ENCODE measurements around the gene LARP4B. TPM values are rescaled to one million over a fixed set of nuclear protein-coding genes. Genes with fewer than 3 reads are reported as not detected.

Gene LARP4B
- total and polyA plus RNA-seq, 4 donors: 5.5 to 20.4 (median 12.1) TPM

DNA sequence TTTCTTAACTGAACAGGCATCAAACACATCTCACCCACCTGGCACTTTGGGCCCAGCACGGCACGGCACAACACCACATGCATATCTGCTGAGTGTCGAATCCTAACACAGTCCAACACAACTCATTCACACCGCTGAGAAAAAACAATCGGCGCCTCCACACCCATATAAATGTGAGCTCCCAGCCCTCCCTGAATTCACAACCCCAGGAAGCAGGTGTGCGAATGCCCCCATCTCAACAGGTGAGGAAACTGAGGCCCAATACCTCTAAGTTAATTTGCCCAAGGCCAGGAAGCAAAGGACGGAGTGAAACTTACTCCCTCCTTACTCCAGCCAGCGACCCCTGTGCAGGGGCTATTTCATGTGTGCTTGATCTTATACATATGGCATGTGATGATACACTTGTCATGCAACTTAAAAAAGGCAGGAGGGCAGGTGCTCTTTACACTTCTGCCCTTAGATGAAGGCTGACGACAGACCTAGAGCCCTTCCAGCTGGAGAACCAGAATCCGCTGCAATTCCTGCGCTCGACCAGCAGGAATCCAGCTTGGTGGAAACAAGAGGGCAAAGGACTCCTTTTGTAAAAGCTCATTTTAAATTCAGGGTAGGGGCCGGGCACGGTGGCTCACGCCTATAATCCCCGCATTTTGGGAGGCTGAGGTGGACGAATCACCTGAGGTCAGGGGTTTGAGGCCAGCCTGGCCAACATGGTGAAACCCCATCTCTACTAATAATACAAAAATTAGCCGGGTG, 116.0 kb downstream of the LARP4B start (continued):
- no peak for TF ChIP-seq SP1 (IDR thresholded peaks at IDR 0.05)
- TF ChIP-seq, protein P1, sequence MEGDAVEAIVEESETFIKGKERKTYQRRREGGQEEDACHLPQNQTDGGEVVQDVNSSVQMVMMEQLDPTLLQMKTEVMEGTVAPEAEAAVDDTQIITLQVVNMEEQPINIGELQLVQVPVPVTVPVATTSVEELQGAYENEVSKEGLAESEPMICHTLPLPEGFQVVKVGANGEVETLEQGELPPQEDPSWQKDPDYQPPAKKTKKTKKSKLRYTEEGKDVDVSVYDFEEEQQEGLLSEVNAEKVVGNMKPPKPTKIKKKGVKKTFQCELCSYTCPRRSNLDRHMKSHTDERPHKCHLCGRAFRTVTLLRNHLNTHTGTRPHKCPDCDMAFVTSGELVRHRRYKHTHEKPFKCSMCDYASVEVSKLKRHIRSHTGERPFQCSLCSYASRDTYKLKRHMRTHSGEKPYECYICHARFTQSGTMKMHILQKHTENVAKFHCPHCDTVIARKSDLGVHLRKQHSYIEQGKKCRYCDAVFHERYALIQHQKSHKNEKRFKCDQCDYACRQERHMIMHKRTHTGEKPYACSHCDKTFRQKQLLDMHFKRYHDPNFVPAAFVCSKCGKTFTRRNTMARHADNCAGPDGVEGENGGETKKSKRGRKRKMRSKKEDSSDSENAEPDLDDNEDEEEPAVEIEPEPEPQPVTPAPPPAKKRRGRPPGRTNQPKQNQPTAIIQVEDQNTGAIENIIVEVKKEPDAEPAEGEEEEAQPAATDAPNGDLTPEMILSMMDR (IDR thresholded peaks at IDR 0.05; ENCODE audit: low read depth, low read length, missing input control): no peak
- no peak for TF ChIP-seq TAF1 (conservative IDR thresholded peaks at IDR 0.05)
- TF ChIP-seq FOXA1 (IDR thresholded peaks at IDR 0.05): no peak
- TF ChIP-seq FOXA2 (IDR thresholded peaks at IDR 0.05): no peak

DNA sequence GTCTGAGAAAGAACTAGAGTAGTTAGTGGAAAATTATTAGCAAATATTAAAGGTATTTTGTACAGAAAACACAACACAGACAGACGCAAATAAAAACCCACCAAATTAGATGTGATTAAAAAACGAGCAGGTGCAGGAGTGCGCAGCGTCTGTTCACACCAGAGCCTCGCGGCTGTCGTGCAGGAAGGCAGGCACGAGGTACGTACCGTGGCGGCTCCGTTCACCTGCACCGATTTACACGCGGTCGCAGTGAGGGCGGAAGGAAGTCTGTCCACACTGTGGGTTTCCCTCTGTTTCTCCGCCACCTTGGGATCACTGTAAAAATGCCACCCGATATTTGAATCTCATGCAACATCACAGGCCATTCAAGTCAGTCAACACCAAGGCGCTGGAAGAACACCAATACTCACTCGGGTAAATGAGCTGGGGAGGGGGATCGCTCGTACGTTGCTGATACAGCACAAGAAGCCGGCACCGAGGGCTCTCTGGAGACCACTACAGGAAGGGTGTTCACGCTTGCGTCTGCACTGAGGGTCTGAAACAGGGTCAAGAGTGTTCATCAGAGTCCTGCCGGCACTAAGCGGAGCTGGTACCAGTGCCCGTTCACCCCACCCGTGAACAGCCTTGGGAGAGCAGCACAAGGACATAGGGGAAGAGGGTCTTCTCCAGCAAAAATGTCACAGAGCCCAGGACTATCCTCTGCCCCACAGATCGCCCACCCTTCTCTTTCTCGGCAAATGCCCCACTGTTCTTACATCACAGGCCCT, 116.8 kb downstream of the LARP4B start:
- Histone ChIP-seq H3K9ac (ENCODE audit: low read depth in 1 of 2, low read length in 2 of 2) (no peak overlapping the region), H3K36me3 (ENCODE audit: control insufficient read depth in 4 of 4, insufficient read depth in 3 of 4, low read depth in 1 of 4, low read length in 3 of 4) (peaks cover 25 to 73% (median 60%) of the 10 kb centered on the region in 4 donors), H3K4me3 (ENCODE audit: low read depth in 1 of 3, low read length in 3 of 3) (no peak overlapping the region), H3K4me1 (ENCODE audit: control insufficient read depth in 4 of 4, insufficient read depth in 4 of 4, low read length in 3 of 4) (no peaks in the 10 kb centered on the region), H3K9me3 (ENCODE audit: control insufficient read depth in 4 of 4, low read length in 3 of 4) (no peaks in the 10 kb centered on the region), H3K27me3 (ENCODE audit: control insufficient read depth in 4 of 4, insufficient read depth in 4 of 4, low read length in 3 of 4) (no peaks in the 10 kb centered on the region), H3K27ac (ENCODE audit: low read depth in 1 of 2, low read length in 2 of 2) (no peak overlapping the region)
- 96% methylated on average over 34 of the region's 34 CpGs for WGBS
- no peak for DNase-seq (ENCODE audit: low spot score)
- TF ChIP-seq, protein P1 (IDR thresholded peaks at IDR 0.05; ENCODE audit: low read depth, low read length, missing input control): no peak
- TF ChIP-seq HNF4A (conservative IDR thresholded peaks at IDR 0.05): no peak
- no peak for TF ChIP-seq HNF4G (IDR thresholded peaks at IDR 0.05)

DNA sequence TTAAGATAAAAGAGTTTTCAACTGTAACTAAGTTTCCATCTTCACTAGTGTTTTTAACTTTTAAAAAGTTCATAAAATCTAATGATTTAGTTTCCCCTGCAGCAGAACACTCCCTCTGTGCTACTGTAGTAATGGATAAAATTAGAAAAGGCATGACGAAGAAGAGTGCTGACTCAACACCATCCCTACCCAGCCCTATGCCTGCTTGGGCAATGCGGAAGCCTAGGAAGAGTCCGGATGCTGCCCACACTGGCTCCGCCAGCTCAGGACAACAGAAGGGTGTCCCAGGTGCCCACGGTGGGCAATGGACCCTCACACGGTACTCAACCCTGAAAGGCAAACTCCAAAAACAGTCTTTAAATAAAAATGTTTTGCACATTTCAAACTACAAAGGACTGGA, 118.2 kb downstream of the LARP4B start:
- H3K27me3 ChIP-seq (ENCODE audit: control insufficient read depth in 4 of 4, insufficient read depth in 4 of 4, low read length in 3 of 4): no peaks in the 10 kb centered on the region
- no peak for TF ChIP-seq TAF1 (conservative IDR thresholded peaks at IDR 0.05)
- TF ChIP-seq YY1 (IDR thresholded peaks at IDR 0.05): no peak
- TF ChIP-seq RXRA (IDR thresholded peaks at IDR 0.05): no peak
- TF ChIP-seq JUND (IDR thresholded peaks at IDR 0.05): no peak
- TF ChIP-seq, protein P2, sequence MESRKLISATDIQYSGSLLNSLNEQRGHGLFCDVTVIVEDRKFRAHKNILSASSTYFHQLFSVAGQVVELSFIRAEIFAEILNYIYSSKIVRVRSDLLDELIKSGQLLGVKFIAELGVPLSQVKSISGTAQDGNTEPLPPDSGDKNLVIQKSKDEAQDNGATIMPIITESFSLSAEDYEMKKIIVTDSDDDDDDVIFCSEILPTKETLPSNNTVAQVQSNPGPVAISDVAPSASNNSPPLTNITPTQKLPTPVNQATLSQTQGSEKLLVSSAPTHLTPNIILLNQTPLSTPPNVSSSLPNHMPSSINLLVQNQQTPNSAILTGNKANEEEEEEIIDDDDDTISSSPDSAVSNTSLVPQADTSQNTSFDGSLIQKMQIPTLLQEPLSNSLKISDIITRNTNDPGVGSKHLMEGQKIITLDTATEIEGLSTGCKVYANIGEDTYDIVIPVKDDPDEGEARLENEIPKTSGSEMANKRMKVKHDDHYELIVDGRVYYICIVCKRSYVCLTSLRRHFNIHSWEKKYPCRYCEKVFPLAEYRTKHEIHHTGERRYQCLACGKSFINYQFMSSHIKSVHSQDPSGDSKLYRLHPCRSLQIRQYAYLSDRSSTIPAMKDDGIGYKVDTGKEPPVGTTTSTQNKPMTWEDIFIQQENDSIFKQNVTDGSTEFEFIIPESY (IDR thresholded peaks at IDR 0.05): no peak
- TF ChIP-seq SP1 (IDR thresholded peaks at IDR 0.05): no peak
- no peak for TF ChIP-seq HNF4A (conservative IDR thresholded peaks at IDR 0.05)
- TF ChIP-seq, protein P3, sequence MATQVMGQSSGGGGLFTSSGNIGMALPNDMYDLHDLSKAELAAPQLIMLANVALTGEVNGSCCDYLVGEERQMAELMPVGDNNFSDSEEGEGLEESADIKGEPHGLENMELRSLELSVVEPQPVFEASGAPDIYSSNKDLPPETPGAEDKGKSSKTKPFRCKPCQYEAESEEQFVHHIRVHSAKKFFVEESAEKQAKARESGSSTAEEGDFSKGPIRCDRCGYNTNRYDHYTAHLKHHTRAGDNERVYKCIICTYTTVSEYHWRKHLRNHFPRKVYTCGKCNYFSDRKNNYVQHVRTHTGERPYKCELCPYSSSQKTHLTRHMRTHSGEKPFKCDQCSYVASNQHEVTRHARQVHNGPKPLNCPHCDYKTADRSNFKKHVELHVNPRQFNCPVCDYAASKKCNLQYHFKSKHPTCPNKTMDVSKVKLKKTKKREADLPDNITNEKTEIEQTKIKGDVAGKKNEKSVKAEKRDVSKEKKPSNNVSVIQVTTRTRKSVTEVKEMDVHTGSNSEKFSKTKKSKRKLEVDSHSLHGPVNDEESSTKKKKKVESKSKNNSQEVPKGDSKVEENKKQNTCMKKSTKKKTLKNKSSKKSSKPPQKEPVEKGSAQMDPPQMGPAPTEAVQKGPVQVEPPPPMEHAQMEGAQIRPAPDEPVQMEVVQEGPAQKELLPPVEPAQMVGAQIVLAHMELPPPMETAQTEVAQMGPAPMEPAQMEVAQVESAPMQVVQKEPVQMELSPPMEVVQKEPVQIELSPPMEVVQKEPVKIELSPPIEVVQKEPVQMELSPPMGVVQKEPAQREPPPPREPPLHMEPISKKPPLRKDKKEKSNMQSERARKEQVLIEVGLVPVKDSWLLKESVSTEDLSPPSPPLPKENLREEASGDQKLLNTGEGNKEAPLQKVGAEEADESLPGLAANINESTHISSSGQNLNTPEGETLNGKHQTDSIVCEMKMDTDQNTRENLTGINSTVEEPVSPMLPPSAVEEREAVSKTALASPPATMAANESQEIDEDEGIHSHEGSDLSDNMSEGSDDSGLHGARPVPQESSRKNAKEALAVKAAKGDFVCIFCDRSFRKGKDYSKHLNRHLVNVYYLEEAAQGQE (IDR thresholded peaks at IDR 0.05): no peak
- TF ChIP-seq FOXA1 (IDR thresholded peaks at IDR 0.05): no peak
- no peak for TF ChIP-seq NR2F2 (IDR thresholded peaks at IDR 0.05)
- TF ChIP-seq, protein P4, sequence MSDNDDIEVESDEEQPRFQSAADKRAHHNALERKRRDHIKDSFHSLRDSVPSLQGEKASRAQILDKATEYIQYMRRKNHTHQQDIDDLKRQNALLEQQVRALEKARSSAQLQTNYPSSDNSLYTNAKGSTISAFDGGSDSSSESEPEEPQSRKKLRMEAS (IDR thresholded peaks at IDR 0.05): no peak
- TF ChIP-seq, protein P1 (IDR thresholded peaks at IDR 0.05; ENCODE audit: low read depth, low read length, missing input control): no peak
- TF ChIP-seq HNF4G (IDR thresholded peaks at IDR 0.05): no peak
- TF ChIP-seq FOXA2 (IDR thresholded peaks at IDR 0.05): no peak

More for the DNA sequence above, 118.2 kb downstream of the LARP4B start:
- Histone ChIP-seq H3K4me3 (ENCODE audit: low read depth in 1 of 3, low read length in 3 of 3) (no peak overlapping the region), H3K9ac (ENCODE audit: low read depth in 1 of 2, low read length in 2 of 2) (no peak overlapping the region), H3K9me3 (ENCODE audit: control insufficient read depth in 4 of 4, low read length in 3 of 4) (no peaks in the 10 kb centered on the region), H3K36me3 (ENCODE audit: control insufficient read depth in 4 of 4, insufficient read depth in 3 of 4, low read depth in 1 of 4, low read length in 3 of 4) (peaks cover 28 to 71% (median 57%) of the 10 kb centered on the region in 4 donors), H3K4me1 (ENCODE audit: control insufficient read depth in 4 of 4, insufficient read depth in 4 of 4, low read length in 3 of 4) (no peaks in the 10 kb centered on the region), H3K27ac (ENCODE audit: low read depth in 1 of 2, low read length in 2 of 2) (no peak overlapping the region)
- DNase-seq (ENCODE audit: low spot score): no peak
- WGBS: 98% methylated on average over 6 of the region's 6 CpGs
